Measurements from ENCODE around the gene SUGCT. TPM values are rescaled to one million over a fixed set of nuclear protein-coding genes. Genes with fewer than 3 reads are reported as not detected.

Gene SUGCT
- total and polyA plus RNA-seq, 2 of the 13 experiments (the other 11 are each of a cell fraction or from before 2014, with no cell fraction given): 10.1 to 22.2 TPM

DNA sequence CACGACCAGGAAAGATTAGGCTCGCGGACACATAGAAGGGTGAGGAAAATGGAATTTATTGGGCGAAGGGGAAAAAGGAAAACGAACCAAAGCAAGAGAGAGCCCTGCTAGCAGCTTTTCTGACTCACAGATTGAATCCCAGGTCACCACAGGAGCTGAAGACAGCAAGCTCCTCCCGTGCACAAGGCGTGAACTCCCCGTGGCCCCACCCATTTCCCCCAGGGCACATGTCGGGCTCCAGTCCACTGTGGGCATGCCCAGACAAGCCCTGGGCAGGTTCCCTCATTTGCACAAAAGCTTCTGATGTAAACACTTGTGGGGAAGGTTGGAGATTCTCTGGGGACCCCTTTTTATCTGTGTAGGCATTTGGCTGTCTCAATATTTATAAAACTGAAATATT lies 582.4 kb downstream of the SUGCT start:
- intact Hi-C loops (cut with micrococcal nuclease; ENCODE audit: unreplicated experiment): no loop called here
- H2AFZ ChIP-seq (ENCODE audit: low read length): no peak overlapping the region

DNA sequence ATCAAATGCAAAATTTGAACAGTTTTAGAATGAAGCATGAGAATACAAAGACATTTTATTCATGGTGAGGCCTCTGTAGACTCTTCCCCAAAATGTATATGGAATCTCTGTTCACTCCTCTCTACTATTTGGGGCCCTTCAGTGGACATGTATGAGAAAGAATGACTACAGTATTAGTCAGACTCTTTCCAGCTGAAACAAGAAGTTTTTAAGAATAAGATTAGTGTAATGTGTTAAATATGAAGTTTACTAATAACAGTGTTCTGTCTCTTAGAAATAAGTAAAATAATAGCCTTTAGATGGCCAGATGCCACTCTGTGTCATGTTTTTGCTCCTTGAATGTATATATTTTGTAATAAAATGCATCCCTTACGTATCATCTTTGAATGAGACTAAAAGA lies 585.6 kb downstream of the SUGCT start:
- ChIA-PET POLR2A (no interaction called here), CTCF (ENCODE audit: low intra/inter-chr PET ratio, low total read pairs) (no interaction called here)
- no peaks in the 10 kb centered on the region for H3K79me2 ChIP-seq (ENCODE audit: insufficient read depth, low read length)
- intact Hi-C loops (cut with micrococcal nuclease; ENCODE audit: unreplicated experiment) (no loop called here), in situ Hi-C loops (cut with HindIII; ENCODE audit: extremely low pct_ligation_motif_present, low pct_unique_long_range_greater_than_20kb) (no loop called here)
- TF ChIP-seq KLF11 (CRISPR knock-in tag; IDR thresholded peaks at IDR 0.05) (no peak), ZNF598 (CRISPR knock-in tag; IDR thresholded peaks at IDR 0.05; ENCODE audit: borderline replicate concordance) (no peak), CHD2 (IDR thresholded peaks at IDR 0.05; ENCODE audit: low read depth, low read length) (no peak), ZNF558 (CRISPR knock-in tag; IDR thresholded peaks at IDR 0.05; ENCODE audit: borderline replicate concordance) (no peak), NRL (CRISPR knock-in tag; IDR thresholded peaks at IDR 0.05; ENCODE audit: borderline replicate concordance) (no peak), TOPORS (CRISPR knock-in tag; IDR thresholded peaks at IDR 0.05) (no peak), HDAC2 (CRISPR knock-in tag; IDR thresholded peaks at IDR 0.05) (no peak), POLR2G (IDR thresholded peaks at IDR 0.05; ENCODE audit: low read depth, low read length) (no peak), NFKBIZ (CRISPR knock-in tag; IDR thresholded peaks at IDR 0.05) (no peak), ZFP62 (CRISPR knock-in tag; IDR thresholded peaks at IDR 0.05) (no peak), ZNF572 (CRISPR knock-in tag; IDR thresholded peaks at IDR 0.05) (no peak)
- TF ChIP-seq, protein P1, sequence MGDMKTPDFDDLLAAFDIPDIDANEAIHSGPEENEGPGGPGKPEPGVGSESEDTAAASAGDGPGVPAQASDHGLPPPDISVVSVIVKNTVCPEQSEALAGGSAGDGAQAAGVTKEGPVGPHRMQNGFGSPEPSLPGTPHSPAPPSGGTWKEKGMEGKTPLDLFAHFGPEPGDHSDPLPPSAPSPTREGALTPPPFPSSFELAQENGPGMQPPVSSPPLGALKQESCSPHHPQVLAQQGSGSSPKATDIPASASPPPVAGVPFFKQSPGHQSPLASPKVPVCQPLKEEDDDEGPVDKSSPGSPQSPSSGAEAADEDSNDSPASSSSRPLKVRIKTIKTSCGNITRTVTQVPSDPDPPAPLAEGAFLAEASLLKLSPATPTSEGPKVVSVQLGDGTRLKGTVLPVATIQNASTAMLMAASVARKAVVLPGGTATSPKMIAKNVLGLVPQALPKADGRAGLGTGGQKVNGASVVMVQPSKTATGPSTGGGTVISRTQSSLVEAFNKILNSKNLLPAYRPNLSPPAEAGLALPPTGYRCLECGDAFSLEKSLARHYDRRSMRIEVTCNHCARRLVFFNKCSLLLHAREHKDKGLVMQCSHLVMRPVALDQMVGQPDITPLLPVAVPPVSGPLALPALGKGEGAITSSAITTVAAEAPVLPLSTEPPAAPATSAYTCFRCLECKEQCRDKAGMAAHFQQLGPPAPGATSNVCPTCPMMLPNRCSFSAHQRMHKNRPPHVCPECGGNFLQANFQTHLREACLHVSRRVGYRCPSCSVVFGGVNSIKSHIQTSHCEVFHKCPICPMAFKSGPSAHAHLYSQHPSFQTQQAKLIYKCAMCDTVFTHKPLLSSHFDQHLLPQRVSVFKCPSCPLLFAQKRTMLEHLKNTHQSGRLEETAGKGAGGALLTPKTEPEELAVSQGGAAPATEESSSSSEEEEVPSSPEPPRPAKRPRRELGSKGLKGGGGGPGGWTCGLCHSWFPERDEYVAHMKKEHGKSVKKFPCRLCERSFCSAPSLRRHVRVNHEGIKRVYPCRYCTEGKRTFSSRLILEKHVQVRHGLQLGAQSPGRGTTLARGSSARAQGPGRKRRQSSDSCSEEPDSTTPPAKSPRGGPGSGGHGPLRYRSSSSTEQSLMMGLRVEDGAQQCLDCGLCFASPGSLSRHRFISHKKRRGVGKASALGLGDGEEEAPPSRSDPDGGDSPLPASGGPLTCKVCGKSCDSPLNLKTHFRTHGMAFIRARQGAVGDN (CRISPR knock-in tag; IDR thresholded peaks at IDR 0.05): no peak
- TF ChIP-seq, protein P2, sequence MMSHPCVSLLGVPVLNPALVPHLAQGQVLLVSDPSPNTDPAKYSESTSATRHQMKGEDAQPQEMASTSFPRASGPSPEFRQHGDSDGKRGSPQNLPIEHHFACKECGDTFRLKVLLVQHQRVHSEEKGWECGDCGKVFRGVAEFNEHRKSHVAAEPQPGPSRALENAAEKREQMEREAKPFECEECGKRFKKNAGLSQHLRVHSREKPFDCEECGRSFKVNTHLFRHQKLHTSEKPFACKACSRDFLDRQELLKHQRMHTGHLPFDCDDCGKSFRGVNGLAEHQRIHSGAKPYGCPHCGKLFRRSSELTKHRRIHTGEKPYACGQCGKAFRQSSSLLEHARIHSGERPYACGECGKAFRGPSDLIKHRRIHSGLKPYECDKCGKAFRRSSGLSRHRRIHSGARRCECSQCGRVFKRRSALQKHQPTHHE (CRISPR knock-in tag; IDR thresholded peaks at IDR 0.05; ENCODE audit: borderline replicate concordance): no peak
- no peaks in the 10 kb centered on the region for H3K27me3 ChIP-seq (ENCODE audit: control insufficient read depth in 1 of 2, insufficient read depth in 2 of 2, low read length in 2 of 2)
- WGBS (ENCODE audit: low lambda C conversion rate): 100% methylated on average over 1 of the region's 1 CpG
- no peak overlapping the region for H3K4me2 ChIP-seq (ENCODE audit: low read depth, low read length)
- no peak overlapping the region for H3K4me3 ChIP-seq (replicated peaks in 1 of 3; ENCODE audit: insufficient read depth in 1 of 3, low read depth in 2 of 3, low read length in 3 of 3)
- DNase-seq (ENCODE audit: low spot score) (no peak), FAIRE-seq (no peak), ATAC-seq (no peak)
- no peaks in the 10 kb centered on the region for H3K9me3 ChIP-seq (ENCODE audit: low read length)
- no peak overlapping the region for H2AFZ ChIP-seq (ENCODE audit: low read length)
- no peak overlapping the region for H3K9ac ChIP-seq (ENCODE audit: insufficient read depth, low read depth, low read length)
- H4K20me1 ChIP-seq (ENCODE audit: insufficient read depth, low read length): no peaks in the 10 kb centered on the region
- H3K27ac ChIP-seq (ENCODE audit: extremely low read length, insufficient read depth, low read length): no peak overlapping the region
- no TSS peak for BruUV-seq (replicated peaks)
- peaks cover 16% of the 10 kb centered on the region for H3K4me1 ChIP-seq (ENCODE audit: insufficient read depth, low read length)
- H3K36me3 ChIP-seq (replicated peaks in 1 of 2; ENCODE audit: control insufficient read depth in 1 of 2, insufficient read depth in 2 of 2, low read length in 2 of 2): no peaks in the 10 kb centered on the region

More for the DNA sequence above, 582.4 kb downstream of the SUGCT start:
- 94% methylated on average over 9 of the region's 9 CpGs for WGBS (ENCODE audit: low lambda C conversion rate)
- FAIRE-seq (no peak), DNase-seq (ENCODE audit: low spot score) (peak; percentile 25), ATAC-seq (no peak)
- Histone ChIP-seq H3K4me1 (ENCODE audit: insufficient read depth, low read length) (peaks cover 16% of the 10 kb centered on the region), H4K20me1 (ENCODE audit: insufficient read depth, low read length) (no peaks in the 10 kb centered on the region), H3K27me3 (ENCODE audit: control insufficient read depth in 1 of 2, insufficient read depth in 2 of 2, low read length in 2 of 2) (no peaks in the 10 kb centered on the region), H3K9ac (ENCODE audit: insufficient read depth, low read depth, low read length) (no peak overlapping the region), H3K4me3 (replicated peaks in 1 of 3; ENCODE audit: insufficient read depth in 1 of 3, low read depth in 2 of 3, low read length in 3 of 3) (no peak overlapping the region), H3K4me2 (ENCODE audit: low read depth, low read length) (no peak overlapping the region), H3K9me3 (ENCODE audit: low read length) (no peaks in the 10 kb centered on the region), H3K36me3 (replicated peaks in 1 of 2; ENCODE audit: control insufficient read depth in 1 of 2, insufficient read depth in 2 of 2, low read length in 2 of 2) (no peaks in the 10 kb centered on the region), H3K27ac (ENCODE audit: extremely low read length, insufficient read depth, low read length) (no peak overlapping the region), H3K79me2 (ENCODE audit: insufficient read depth, low read length) (no peaks in the 10 kb centered on the region)
- CTCF ChIA-PET (ENCODE audit: low intra/inter-chr PET ratio, low total read pairs): no interaction called here
- TF ChIP-seq U2AF1 (optimal IDR thresholded peaks at IDR 0.05; ENCODE audit: low read depth, low read length) (no peak), TP53 (CRISPR knock-in tag; conservative IDR thresholded peaks at IDR 0.05) (peak; percentile 99)
- BruUV-seq (replicated peaks): no TSS peak
- POLR2A ChIA-PET: no interaction called here
- in situ Hi-C loops (cut with HindIII; ENCODE audit: extremely low pct_ligation_motif_present, low pct_unique_long_range_greater_than_20kb): no loop called here
